ENCODE data around the gene WFDC10A. TPM values are rescaled to one million over a fixed set of nuclear protein-coding genes. Genes with fewer than 3 reads are reported as not detected.

The WFDC10A gene
- 0.39 TPM in 1 of 2 replicates, not detected in the other for total RNA-seq

DNA sequence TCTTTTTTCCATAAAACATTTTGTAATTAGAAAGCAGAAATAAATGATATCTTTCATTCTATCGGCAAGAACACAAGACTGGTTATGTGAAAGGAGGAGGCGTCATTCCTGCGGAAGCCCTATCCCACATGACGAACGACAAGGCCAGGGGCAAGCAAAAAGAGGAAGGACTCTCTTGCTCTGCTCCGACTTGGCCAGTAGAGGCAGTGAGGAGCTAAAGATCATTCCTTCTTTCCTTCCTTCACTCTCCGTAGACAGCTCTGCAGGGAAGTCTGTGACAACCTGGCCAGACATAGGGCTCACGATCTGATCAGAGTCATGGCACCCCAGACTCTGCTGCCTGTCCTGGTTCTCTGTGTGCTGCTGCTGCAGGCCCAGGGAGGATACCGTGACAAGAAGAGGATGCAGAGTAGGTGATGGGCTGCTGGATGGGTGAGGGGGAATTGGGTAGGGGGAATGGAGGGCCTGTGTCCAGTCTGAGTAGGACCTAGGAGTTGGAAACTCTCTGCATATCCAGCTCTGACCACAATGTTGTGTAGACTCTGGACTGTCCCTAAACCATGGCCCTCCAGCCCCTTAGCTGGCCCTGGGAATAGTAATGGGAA is at the start of gene WFDC10A:
WFDC10A (plus strand) TSS at position 244 of the 605 bp plus-strand sequence; CDS start at position 319, 75 bp downstream.

GRCh38 chr20:45631184-45631583 is 1.6 kb downstream of the WFDC10A start, which contains the start of gene WFDC9:
WFDC9 (minus strand) TSS chr20:45631284; CDS start chr20:45610181, 21,103 bp downstream.

DNA sequence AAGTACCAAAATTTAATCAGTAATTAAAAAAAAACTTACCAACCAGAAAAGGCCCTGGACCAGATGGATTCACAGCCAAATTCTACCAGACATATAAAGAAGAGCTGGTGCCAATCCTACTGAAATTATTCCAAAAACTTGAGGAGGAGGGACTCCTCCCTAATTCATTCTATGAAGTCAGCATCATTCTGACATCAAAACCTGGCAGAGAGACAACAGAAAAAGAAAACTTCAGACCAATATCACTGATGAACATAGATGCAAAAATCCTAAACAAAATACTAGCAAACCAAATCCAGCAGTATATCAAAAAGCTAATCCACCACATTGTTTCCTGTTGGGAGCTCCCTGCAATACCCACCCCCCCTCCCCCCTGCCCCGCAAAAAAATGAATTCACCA is 40.6 kb downstream of the WFDC10A start, which contains the start of gene WFDC11:
WFDC11 (minus strand) TSS at position 101 of the 400 bp plus-strand sequence. CDS start 19,639 bp downstream, outside the sequence.

Other genes with a start within 250 kb of the WFDC10A start
- gene DBNDD2, start 221.4 kb upstream of the WFDC10A start, total RNA-seq = 5.4 and 5.5 TPM in 2 replicates
- gene PIGT, start 213.6 kb upstream of the WFDC10A start, total RNA-seq = 55.4 and 59.3 TPM in 2 replicates
- 12.9 and 31.8 TPM in 2 replicates for gene WFDC2, start 160.0 kb upstream of the WFDC10A start, total RNA-seq
- 0.39 TPM in 1 of 2 replicates, not detected in the other for gene SPINT3, start 114.1 kb upstream of the WFDC10A start, total RNA-seq
- gene WFDC6, start 90.3 kb upstream of the WFDC10A start, total RNA-seq = 1.6 TPM in 1 of 2 replicates, not detected in the other
- gene EPPIN, start 82.3 kb upstream of the WFDC10A start, total RNA-seq = 0.11 TPM in 1 of 2 replicates, not detected in the other
- gene WFDC8, start 50.5 kb upstream of the WFDC10A start, total RNA-seq = not detected in 2 replicates
- gene WFDC9, start 1.5 kb downstream of the WFDC10A start, total RNA-seq = not detected in 2 replicates
- gene WFDC11, start 40.5 kb downstream of the WFDC10A start, total RNA-seq = not detected in 2 replicates
- gene WFDC13, start 72.3 kb downstream of the WFDC10A start, total RNA-seq = not detected in 2 replicates
- not detected in 2 replicates for gene WFDC10B, start 75.3 kb downstream of the WFDC10A start, total RNA-seq
- gene SPINT4, start 92.6 kb downstream of the WFDC10A start, total RNA-seq = not detected in 2 replicates
- gene WFDC3, start 162.1 kb downstream of the WFDC10A start, total RNA-seq = not detected in 2 replicates
- 11.0 and 11.7 TPM in 2 replicates for gene DNTTIP1, start 162.2 kb downstream of the WFDC10A start, total RNA-seq
- 3.9 and 16.9 TPM in 2 replicates for gene UBE2C, start 182.9 kb downstream of the WFDC10A start, total RNA-seq
- gene TNNC2, start 197.6 kb downstream of the WFDC10A start, total RNA-seq = not detected in 2 replicates
- 61.6 and 65.1 TPM in 2 replicates for gene SNX21, start 204.1 kb downstream of the WFDC10A start, total RNA-seq
- gene ACOT8, start 227.7 kb downstream of the WFDC10A start, total RNA-seq = 34.5 and 38.5 TPM in 2 replicates
- 5.5 and 8.4 TPM in 2 replicates for gene ZSWIM3, start 227.9 kb downstream of the WFDC10A start, total RNA-seq

Data from placental epithelial cell (primary cell).